WI38 (cell line): ENCODE results near the gene SNX20.

Experiments used
- H3K4me3 ChIP-seq: 2 replicates; pipeline ENCODE4 v1.5.1; 2011; ENCODE audit warnings: low read depth, mild to moderate bottlenecking, control low read depth, low read length
- CTCF ChIP-seq: IDR thresholded peaks from 2 replicates; pipeline ENCODE4 v1.5.1; 2012; ENCODE audit warnings: low read depth, mild to moderate bottlenecking, control low read depth, low read length

SNX20 gene

GRCh38 chr16:50681021-50681885, at the start of gene SNX20:
Gene SNX20 (minus strand): TSS chr16:50681312. CDS start chr16:50677526, 3,786 bp downstream.
- TF ChIP-seq CTCF: no peak
- H3K4me3 ChIP-seq: no peak within 1 kb of the TSS

GRCh38 chr16:50724306-50724705, 43.2 kb upstream of the SNX20 start:
- no peak overlapping the region for H3K4me3 ChIP-seq
- no peak for TF ChIP-seq CTCF

GRCh38 chr16:50722960-50723359, 41.8 kb upstream of the SNX20 start:
- no peak for TF ChIP-seq CTCF
- no peak overlapping the region for H3K4me3 ChIP-seq

GRCh38 chr16:50722405-50722737, 41.3 kb upstream of the SNX20 start:
- no peak overlapping the region for H3K4me3 ChIP-seq
- no peak for TF ChIP-seq CTCF

- no peak for TF ChIP-seq CTCF
- no peak overlapping the region for H3K4me3 ChIP-seq
These were observed 40.7 kb upstream of the SNX20 start for GRCh38 chr16:50721549-50722404.

- no peak for TF ChIP-seq CTCF
- no peak overlapping the region for H3K4me3 ChIP-seq
These were observed 38.6 kb upstream of the SNX20 start for GRCh38 chr16:50719401-50720337.
